Measurements from ENCODE around the gene AQP5.

Gene AQP5

GRCh38 chr12:49961111-49961922, at the start of gene AQP5:
Gene AQP5 (plus strand): TSS chr12:49961872. CDS start chr12:49962018, 146 bp downstream.
- DNase-seq (ENCODE audit: extremely low spot score, insufficient read length, low read depth) (no peak), FAIRE-seq (no peak)

DNA sequence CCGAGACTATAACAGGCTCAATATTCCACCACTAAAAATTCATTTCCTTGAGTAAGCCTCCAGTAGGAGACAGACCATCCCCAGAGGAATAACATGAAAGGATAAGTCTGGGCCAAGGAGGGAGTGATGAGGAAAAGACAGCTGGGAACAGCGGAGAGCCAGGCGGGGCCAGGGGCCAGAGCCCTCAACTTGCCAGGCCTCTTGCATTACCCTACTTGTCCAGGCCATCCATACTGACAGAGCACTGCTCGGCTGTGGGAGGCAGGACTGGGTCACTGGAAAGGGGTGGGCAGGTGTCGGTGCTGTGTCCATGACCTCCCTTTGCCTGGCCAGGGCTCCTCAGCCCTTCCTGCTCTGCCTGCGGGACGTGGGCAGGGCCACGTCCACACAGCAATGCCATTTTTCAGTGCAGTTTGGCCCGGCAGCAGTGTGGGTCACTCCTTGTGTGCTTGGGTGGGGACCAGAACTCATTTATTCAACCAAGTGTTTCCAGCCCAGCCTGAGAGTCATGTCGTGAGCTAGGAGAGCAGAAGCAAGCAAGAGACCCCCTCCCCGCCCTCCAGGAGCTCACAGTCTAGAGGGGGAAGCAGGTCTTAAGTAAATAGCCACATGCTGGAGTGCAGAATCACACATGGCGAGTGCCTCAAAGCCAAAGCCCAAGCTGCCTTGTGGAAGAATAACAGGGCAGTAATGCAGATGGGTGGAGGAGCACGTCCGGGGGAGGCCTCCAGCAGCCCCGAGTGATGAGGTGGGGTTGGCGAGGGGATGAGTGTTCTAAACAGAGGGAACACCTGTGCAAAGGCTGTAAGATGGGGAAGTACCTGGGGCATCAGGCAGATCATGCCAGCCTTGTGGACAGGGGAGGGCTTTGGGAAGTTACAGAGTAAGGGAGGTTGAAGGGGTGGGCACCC, 49.1 kb upstream of the AQP5 start:
- DNase-seq (ENCODE audit: extremely low spot score, insufficient read length, low read depth), result no peak

DNA sequence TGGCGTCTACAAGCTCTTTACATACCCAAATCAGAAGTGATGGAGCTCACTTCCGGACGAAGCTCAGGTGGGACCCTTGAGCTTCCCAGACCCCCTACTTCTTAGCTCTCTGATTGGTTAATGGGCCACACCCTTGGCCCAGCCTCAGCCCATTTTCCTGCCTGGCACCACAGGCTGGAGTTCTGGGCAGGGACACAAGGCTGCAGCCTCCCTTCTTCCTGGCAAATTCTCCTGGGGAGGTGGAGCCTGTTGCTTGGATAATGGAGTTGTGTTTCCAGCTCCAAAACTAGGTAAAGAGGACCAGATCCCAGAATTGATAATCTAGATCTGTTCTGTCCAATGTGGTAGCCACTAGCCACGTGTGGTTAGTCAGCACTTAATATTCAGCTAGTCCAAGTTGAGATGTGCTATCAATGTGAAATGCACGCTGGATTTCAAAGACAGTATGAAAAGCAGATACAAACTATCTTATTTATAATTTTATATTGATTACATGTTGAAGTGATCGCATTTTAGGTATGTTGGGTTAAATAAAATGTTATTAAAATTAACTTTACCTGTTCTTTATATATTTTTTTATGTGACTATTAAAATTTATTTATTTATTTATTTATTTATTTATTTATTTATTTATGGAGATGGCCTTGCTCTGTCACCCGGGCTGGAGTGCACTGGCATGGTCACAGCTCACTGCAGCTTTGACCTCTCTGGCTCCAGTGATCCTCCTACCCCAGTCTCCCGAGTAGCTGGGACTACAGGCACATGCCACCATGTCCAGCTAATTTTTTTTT, 45.3 kb upstream of the AQP5 start:
- FAIRE-seq, result no peak

More for the DNA sequence above, 49.1 kb upstream of the AQP5 start:
- no peak for FAIRE-seq

DNA sequence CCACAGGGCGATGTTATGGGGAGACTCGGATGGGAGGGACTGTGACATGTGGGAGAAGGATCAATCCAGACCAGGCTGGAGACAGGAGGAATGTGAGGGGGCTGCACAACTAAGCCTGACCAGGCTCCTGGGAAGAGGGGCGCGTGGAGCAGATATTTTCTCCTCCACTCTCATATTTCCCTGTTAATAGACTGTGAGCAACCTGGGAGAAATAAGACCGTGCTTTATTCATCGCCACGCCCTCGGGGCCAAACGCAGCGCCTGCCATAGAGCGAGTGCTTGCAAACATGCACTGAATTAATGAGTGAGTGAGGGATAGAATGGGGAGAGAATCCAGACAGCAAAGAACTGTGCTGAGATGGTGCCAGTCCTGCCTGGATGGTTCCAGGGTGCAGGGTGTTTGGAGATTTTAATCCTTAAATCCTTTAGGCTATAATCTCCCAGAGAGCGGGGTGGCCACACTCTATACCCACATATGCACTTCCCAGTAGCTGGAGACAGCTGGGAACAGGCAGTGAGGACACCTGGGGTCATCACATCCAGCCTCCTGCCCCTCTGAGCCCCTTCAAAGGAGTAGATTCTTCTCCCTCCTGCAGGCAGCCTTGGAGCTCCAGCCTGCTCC, 44.4 kb upstream of the AQP5 start:
- DNase-seq (ENCODE audit: extremely low spot score, insufficient read length, low read depth), result no peak
- no peak for FAIRE-seq

More for the DNA sequence above, 45.3 kb upstream of the AQP5 start:
- no peak for DNase-seq (ENCODE audit: extremely low spot score, insufficient read length, low read depth)

GRCh38 chr12:49917788-49918173, 43.9 kb upstream of the AQP5 start:
- no peak for FAIRE-seq
- no peak for DNase-seq (ENCODE audit: extremely low spot score, insufficient read length, low read depth)

DNA sequence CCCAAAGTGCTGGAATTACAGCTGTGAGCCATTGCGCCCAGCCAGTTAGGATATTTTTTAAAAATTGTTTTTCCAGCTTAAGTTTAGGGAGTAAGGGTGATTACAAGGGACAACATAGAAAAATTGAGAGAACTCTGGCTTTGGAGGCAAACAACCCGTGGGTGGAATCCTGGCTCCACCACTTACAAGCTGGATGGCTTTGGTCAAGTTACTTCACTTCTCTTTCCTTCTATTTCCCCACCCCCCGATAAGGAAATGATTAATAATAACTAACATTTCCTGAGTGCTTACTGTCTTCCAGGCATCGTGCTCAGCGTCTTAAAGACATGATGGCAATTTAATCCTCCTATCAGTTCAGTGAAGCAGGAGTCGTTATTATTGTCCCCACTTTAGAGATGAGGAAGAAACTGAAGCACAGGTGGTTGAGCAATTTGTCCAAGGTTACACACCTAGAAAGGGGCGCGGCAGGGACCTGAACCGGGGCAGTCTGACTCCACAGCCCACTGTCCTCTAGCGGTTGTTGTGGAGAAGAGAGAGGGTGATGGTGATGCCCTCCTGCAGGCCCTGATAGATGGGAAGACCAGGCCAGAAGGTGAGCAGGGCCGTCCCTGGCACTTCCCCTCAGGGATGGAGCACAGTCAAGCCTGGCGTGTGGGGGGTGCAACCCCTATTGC, 41.3 kb upstream of the AQP5 start:
- DNase-seq (ENCODE audit: extremely low spot score, insufficient read length, low read depth), result no peak
- no peak for FAIRE-seq

DNA sequence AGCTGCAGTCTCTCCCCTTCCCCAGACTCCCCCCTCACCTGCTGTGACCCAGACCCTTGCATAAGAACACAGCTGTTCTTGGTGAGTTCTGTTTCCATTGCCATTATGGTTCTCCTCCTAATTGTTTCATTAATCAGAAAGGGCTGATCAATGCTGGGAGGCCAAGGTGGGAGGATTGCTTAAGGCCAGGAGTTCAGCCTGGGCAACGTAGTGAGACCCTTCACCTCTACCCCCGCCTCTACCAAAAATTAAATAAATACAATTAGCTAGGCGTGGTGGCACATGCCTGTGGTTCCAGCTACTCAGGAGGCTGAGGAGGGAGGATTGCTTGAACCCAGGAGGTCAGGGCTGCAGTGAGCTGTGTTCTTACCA, 40.8 kb upstream of the AQP5 start:
- DNase-seq (ENCODE audit: extremely low spot score, insufficient read length, low read depth) (no peak), FAIRE-seq (no peak)

- no peak for DNase-seq (ENCODE audit: extremely low spot score, insufficient read length, low read depth)
- FAIRE-seq, result no peak
Observed at GRCh38 chr12:49921299-49921698, 40.4 kb upstream of the AQP5 start.

GRCh38 chr12:49921936-49922335, 39.7 kb upstream of the AQP5 start:
- DNase-seq (ENCODE audit: extremely low spot score, insufficient read length, low read depth) (no peak), FAIRE-seq (no peak)

- DNase-seq (ENCODE audit: extremely low spot score, insufficient read length, low read depth), result no peak
- FAIRE-seq, result no peak
Observed at GRCh38 chr12:49922349-49923034, 39.2 kb upstream of the AQP5 start.

GRCh38 chr12:49923035-49923644, 38.5 kb upstream of the AQP5 start:
- no peak for DNase-seq (ENCODE audit: extremely low spot score, insufficient read length, low read depth)
- no peak for FAIRE-seq

DNA sequence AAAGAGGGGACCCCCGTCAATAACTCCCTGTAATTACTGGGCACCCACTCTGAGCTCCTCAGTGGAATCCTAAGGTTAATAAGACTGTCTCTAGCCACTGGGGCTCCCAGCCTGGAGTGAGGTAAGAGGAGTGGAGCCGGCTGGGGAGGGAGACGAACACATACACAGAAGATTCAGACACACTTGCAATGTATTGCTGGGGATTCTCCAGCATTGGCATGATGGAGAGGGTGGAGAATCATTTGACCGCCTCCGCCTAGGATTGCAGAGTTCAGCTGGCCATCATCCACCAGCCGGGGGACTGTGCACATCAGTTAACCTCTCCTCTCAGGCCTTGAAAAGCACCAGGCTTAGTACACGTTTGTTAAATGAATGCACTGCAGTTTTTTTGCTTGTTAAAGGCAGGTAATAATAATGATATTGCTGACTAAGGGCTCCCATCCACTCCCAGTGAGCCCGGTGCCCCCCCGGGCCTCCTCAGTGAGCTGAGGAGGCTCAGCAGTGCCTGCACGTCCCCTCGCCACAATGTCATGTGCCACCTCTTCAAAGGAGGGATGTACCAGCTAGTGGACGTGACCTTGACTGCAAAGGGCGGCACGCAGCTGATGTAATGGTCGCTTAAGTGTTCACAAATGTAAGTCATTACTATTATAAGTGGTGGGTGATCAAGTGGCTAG, 37.7 kb upstream of the AQP5 start:
- DNase-seq (ENCODE audit: extremely low spot score, insufficient read length, low read depth), result no peak
- FAIRE-seq, result no peak

DNA sequence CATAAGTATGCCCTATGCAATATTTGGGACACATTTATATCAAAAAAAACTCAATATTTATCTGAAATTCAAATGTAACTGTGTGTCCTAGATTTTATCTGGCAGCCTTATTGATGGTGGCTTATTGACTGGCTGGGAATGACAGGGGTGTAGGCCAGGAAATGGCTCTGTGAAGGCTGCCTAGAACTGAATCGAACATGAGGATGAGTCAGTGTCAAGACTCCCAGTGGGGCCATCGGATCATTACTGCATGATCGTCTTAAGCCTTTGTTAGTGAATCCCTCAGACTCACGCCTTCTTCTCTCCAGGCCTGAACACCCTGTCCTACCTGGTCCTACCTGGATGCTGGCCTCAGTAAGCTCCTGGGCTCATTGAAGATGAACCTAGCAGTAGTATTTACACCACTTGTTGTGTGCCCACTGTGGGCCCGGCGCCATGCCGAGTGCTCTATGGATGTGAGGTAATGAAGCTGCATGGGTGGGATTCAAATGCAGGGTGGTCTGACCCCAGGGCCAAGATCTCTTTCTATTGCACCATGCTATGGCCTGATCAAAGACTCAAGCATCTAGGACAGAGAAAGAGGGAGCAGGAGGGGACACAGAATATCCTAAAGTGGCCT, 36.9 kb upstream of the AQP5 start:
- FAIRE-seq (no peak), DNase-seq (ENCODE audit: extremely low spot score, insufficient read length, low read depth) (no peak)

GRCh38 chr12:49925433-49926204, 36.1 kb upstream of the AQP5 start:
- no peak for DNase-seq (ENCODE audit: extremely low spot score, insufficient read length, low read depth)
- no peak for FAIRE-seq

DNA sequence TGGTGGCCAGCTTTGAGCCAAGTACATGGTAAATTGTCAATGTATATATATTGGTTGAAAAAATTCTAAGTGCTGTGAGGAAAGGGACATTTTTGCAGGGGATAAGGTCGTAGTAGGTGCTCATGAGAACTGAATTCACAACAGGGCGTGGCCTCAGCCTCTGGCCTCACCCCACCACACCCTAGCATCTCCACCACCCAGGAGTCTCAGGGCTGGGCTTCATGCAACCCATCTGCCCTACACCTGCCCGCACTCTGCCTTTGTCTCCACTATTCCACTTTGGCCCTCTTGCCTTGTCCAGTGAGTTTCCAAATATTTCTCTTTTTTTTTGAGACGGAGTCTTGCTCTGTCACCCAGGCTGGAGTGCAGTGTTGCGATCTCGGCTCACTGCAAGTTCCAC, 33.2 kb upstream of the AQP5 start:
- FAIRE-seq, result no peak

GRCh38 chr12:49929581-49929980, 32.1 kb upstream of the AQP5 start:
- no peak for FAIRE-seq
- DNase-seq (ENCODE audit: extremely low spot score, insufficient read length, low read depth), result no peak

More for the DNA sequence above, 33.2 kb upstream of the AQP5 start:
- no peak for DNase-seq (ENCODE audit: extremely low spot score, insufficient read length, low read depth)
